SK-N-MC (cell line): ENCODE results near the gene CYP1A2.

ENCODE experiments used
- DNase-seq: peaks from one replicate; pipeline ENCODE4 v3.0.0-alpha.2; 2011; ENCODE audit warnings: low read depth, low spot score
- H3K27ac ChIP-seq: fragments of 200-600 bp; sonication (generic); 2 replicates; pipeline ENCODE4 v1.5.1; 2016; ENCODE audit warnings: mixed run types
- H3K36me3 ChIP-seq: fragments of 200-600 bp; sonication (generic); 2 replicates; pipeline ENCODE4 v1.6.1; 2017; ENCODE audit warnings: antibody characterized with exemption, low read length, mixed read lengths; ENCODE audit not compliant: insufficient read depth
- H3K4me3 ChIP-seq: fragments of 200-600 bp; sonication (generic); 2 replicates; pipeline ENCODE4 v1.5.1; 2016
- H3K9ac ChIP-seq: fragments of 200-600 bp; sonication (generic); 2 replicates; pipeline ENCODE4 v1.8.0; 2017; ENCODE audit warnings: mixed run types, mixed read lengths; ENCODE audit not compliant: insufficient read length
- H3K9me3 ChIP-seq: fragments of 200-600 bp; sonication (generic); 2 replicates; pipeline ENCODE4 v1.6.1; 2017; ENCODE audit warnings: low read depth, mild to moderate bottlenecking, antibody characterized with exemption, low read length, moderate library complexity, mixed read lengths
- EZH2 ChIP-seq: fragments of 200-600 bp; sonication (generic); IDR thresholded peaks from one replicate; pipeline ENCODE4 v1.6.1; 2017; ENCODE audit warnings: antibody characterized with exemption
- FOXP2 ChIP-seq: optimal IDR thresholded peaks from 2 replicates; pipeline ENCODE3; 2011; ENCODE audit warnings: mild to moderate bottlenecking, moderate library complexity; ENCODE audit not compliant: insufficient read depth; ENCODE audit errors: extremely low read length, control extremely low read depth
- POLR2AphosphoS5 ChIP-seq: IDR thresholded peaks from 2 replicates; pipeline ENCODE4 v1.6.1; 2012; ENCODE audit warnings: mild to moderate bottlenecking, low read depth, low read length, borderline replicate concordance

Gene CYP1A2

DNA sequence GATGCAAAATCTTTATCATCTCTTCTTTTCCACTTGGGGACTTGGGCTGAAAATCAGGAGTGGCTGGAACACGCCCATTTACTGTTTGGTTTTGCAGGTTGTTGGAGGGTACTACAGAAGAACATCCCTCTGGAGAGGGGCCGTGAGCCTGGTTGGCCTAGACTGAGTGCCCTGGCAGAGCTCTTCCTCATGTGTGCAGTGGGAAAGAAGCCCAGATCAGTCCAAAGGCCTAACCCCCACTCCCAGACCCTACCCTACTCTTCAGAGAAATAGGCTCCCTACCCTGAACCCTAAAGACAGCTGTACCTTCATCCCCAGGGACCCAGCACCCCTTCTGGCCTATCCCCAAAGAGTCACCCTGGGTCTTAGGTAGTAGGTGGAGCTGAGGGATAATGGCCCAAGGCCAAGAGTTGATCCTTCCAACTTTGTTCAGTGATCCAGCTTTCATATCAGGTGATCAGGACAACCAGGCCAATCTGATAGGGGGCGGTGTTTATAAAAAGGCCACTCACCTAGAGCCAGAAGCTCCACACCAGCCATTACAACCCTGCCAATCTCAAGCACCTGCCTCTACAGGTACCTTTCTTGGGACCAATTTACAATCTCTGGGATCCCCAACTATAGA lies at the start of gene CYP1A2:
TSS of gene CYP1A2 (plus strand) at position 524 of the 625 bp plus-strand sequence. CDS start 894 bp downstream, outside the sequence.
- no peak for DNase-seq
- no peaks in the 10 kb centered on the region for H3K36me3 ChIP-seq
- H3K4me3 ChIP-seq: no peak within 1 kb of the TSS

GRCh38 chr15:74709011-74709410 lies 39.6 kb upstream of the CYP1A2 start:
- Histone ChIP-seq H3K36me3 (no peaks in the 10 kb centered on the region), H3K27ac (no peak overlapping the region), H3K9me3 (no peaks in the 10 kb centered on the region), H3K9ac (no peak overlapping the region), H3K4me3 (no peak overlapping the region)
- no peak for DNase-seq
- TF ChIP-seq POLR2AphosphoS5 (no peak), EZH2 (no peak), FOXP2 (no peak)

More for the DNA sequence above, at the start of gene CYP1A2:
- Histone ChIP-seq H3K9ac (no peak within 1 kb of the TSS), H3K27ac (no peak within 1 kb of the TSS), H3K9me3 (no peaks in the 10 kb centered on the region)
- TF ChIP-seq FOXP2: no peak
- no peak for TF ChIP-seq EZH2
- no peak for TF ChIP-seq POLR2AphosphoS5

DNA sequence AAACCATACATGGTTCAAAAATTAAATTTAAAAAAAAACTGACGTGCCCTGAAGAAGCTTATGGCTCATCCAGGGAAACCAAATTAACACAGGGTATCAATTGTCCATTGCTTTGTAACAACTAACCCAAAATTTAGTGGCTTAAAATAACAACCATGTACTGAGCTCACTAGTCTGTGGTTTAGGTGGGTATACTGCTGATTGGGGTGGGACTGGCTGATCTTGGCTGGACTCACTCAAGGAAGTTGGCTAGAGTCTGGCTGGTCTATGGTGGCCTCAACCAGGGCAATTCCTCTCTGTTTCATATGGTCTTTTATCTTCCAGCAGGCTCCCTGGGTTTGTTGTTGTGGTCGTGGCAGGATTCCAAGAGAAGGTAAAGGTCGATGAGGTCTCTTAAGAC lies 38.8 kb upstream of the CYP1A2 start:
- Histone ChIP-seq H3K27ac (no peak overlapping the region), H3K9ac (no peak overlapping the region), H3K36me3 (no peaks in the 10 kb centered on the region), H3K9me3 (no peaks in the 10 kb centered on the region), H3K4me3 (no peak overlapping the region)
- DNase-seq: no peak
- TF ChIP-seq EZH2: no peak
- TF ChIP-seq FOXP2: no peak
- no peak for TF ChIP-seq POLR2AphosphoS5

DNA sequence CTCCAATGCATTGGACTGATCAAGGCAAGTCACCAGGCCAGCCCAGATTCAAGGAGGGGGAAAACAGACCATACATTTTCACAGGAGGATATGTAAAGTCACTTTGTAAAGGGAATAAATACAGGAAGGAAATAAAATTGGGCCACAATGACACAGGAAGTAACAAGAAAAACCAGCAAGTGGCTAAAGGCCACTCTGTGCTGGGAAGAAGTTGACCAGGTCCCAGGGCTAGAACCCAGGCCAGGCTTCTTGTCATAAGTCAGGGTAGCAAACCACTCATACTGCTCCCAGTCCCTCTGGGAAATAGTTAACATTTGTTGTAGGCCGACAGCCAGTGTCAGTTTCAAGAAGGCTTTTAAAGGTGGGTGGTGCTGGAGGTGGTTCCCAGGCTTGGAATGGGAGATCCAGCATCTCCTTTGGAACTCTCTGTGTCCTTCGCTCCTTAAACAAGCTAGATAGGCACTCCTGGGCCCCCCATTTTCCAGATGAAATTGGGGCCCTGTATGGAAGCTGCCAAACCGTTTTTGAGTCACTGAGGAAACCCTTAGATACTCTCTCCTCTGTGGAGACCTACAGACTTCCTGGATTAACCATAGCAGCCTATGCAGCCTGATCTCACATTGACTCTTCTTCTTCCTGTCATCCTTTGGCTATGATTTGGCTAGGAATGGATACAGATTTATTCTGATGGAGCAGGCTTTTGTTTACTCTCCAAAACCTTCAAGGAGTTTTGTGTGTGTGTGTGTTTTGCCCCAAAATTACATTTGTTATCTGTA lies 38.1 kb upstream of the CYP1A2 start:
- no peak overlapping the region for H3K4me3 ChIP-seq
- no peaks in the 10 kb centered on the region for H3K36me3 ChIP-seq
- TF ChIP-seq POLR2AphosphoS5 (no peak), EZH2 (no peak), FOXP2 (no peak)
- H3K9ac ChIP-seq: no peak overlapping the region
- no peak for DNase-seq
- no peaks in the 10 kb centered on the region for H3K9me3 ChIP-seq
- H3K27ac ChIP-seq: no peak overlapping the region

- Histone ChIP-seq H3K9ac (no peak overlapping the region), H3K27ac (no peak overlapping the region), H3K9me3 (no peaks in the 10 kb centered on the region), H3K36me3 (no peaks in the 10 kb centered on the region), H3K4me3 (no peak overlapping the region)
- no peak for TF ChIP-seq FOXP2
- no peak for TF ChIP-seq EZH2
- TF ChIP-seq POLR2AphosphoS5: no peak
- no peak for DNase-seq
These were observed 36.3 kb upstream of the CYP1A2 start for GRCh38 chr15:74712311-74712710.

GRCh38 chr15:74716651-74717050 lies 32.0 kb upstream of the CYP1A2 start:
- Histone ChIP-seq H3K4me3 (no peak overlapping the region), H3K27ac (no peak overlapping the region), H3K9me3 (no peaks in the 10 kb centered on the region), H3K36me3 (no peaks in the 10 kb centered on the region), H3K9ac (no peak overlapping the region)
- no peak for DNase-seq
- no peak for TF ChIP-seq EZH2
- TF ChIP-seq POLR2AphosphoS5: no peak
- TF ChIP-seq FOXP2: no peak

DNA sequence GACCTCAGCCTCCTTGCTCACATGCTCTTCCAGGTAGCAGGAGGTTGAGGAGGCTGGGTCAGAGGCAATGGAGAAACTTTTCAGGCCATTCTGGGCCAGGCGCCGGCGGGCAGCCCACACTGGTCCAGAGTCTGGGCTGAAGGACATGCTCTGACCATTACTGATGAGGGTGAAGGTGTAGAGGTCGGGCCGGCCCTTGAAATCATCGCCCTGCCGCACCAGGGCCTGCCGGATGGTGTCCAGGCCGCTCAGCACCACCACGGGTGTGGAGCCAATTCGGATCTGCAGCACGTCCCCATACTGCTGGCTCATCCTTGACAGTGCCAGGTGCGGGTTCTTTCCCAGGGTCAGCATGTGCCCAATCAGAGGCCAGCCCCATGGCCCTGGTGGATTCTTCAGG lies 26.1 kb upstream of the CYP1A2 start:
- no peak for TF ChIP-seq POLR2AphosphoS5
- no peak for TF ChIP-seq EZH2
- no peak for TF ChIP-seq FOXP2

GRCh38 chr15:74723187-74723586 lies 25.5 kb upstream of the CYP1A2 start:
- H3K36me3 ChIP-seq: no peaks in the 10 kb centered on the region
- DNase-seq: no peak
- no peak overlapping the region for H3K9ac ChIP-seq
- no peak overlapping the region for H3K27ac ChIP-seq
- H3K9me3 ChIP-seq: no peaks in the 10 kb centered on the region
- TF ChIP-seq EZH2 (no peak), FOXP2 (no peak), POLR2AphosphoS5 (no peak)
- no peak overlapping the region for H3K4me3 ChIP-seq

More for the DNA sequence above, 26.1 kb upstream of the CYP1A2 start:
- H3K9me3 ChIP-seq: no peaks in the 10 kb centered on the region
- no peaks in the 10 kb centered on the region for H3K36me3 ChIP-seq
- no peak for DNase-seq
- H3K27ac ChIP-seq: no peak overlapping the region
- no peak overlapping the region for H3K9ac ChIP-seq
- no peak overlapping the region for H3K4me3 ChIP-seq
